ENCODE measurements around the gene SGCA. TPM values are rescaled to one million over a fixed set of nuclear protein-coding genes. Genes with fewer than 3 reads are reported as not detected.

Gene SGCA
- polyA plus RNA-seq, 1 donor = 424 TPM

- DNase-seq = no peak
These were observed 1.6 kb downstream of the SGCA start for GRCh38 chr17:50167371-50167770.

- no peak for DNase-seq
These were observed 2.5 kb downstream of the SGCA start for GRCh38 chr17:50168319-50168718.

GRCh38 chr17:50169121-50169764, 3.4 kb downstream of the SGCA start:
- no peak for DNase-seq

- DNase-seq = no peak
These were observed 4.2 kb downstream of the SGCA start for GRCh38 chr17:50169881-50170459.

GRCh38 chr17:50170662-50171370, 5.0 kb downstream of the SGCA start:
- no peak for DNase-seq

GRCh38 chr17:50171371-50172071, 5.7 kb downstream of the SGCA start:
- no peak for DNase-seq

- no peak for DNase-seq
These were observed 6.3 kb downstream of the SGCA start for GRCh38 chr17:50172130-50172529.

GRCh38 chr17:50172936-50173334, 7.1 kb downstream of the SGCA start:
- no peak for DNase-seq

GRCh38 chr17:50173335-50173941, 7.6 kb downstream of the SGCA start:
- DNase-seq = peak; percentile 90

GRCh38 chr17:50174444-50174843, 8.6 kb downstream of the SGCA start:
- no peak for DNase-seq

- no peak for DNase-seq
These were observed 9.4 kb downstream of the SGCA start for GRCh38 chr17:50175035-50175807.

- no peak for DNase-seq
These were observed 11.0 kb downstream of the SGCA start for GRCh38 chr17:50176559-50177357.

- DNase-seq = no peak
These were observed 11.7 kb downstream of the SGCA start for GRCh38 chr17:50177476-50177875.

- peak; percentile 81 for DNase-seq
These were observed 12.4 kb downstream of the SGCA start for GRCh38 chr17:50177983-50178834.

GRCh38 chr17:50180111-50180510, 14.3 kb downstream of the SGCA start:
- no peak for DNase-seq

GRCh38 chr17:50180620-50181019, 14.8 kb downstream of the SGCA start:
- DNase-seq = no peak

GRCh38 chr17:50181144-50181543, 15.3 kb downstream of the SGCA start:
- no peak for DNase-seq

- no peak for DNase-seq
These were observed 16.1 kb downstream of the SGCA start for GRCh38 chr17:50181591-50182560.
